HG02840 (cell line): ENCODE measurements around the gene LAMA1.

Source experiments
- ATAC-seq: cut with Tn5 transposase; IDR thresholded peaks from one replicate; pipeline ENCODE4 v1.9.1; 2021; ENCODE audit warnings: mild to moderate bottlenecking, moderate library complexity, moderate number of reproducible peaks; ENCODE audit not compliant: unreplicated experiment, low FRiP score

The LAMA1 gene

GRCh38 chr18:7062811-7063210 lies 54.8 kb downstream of the LAMA1 start:
- no peak for ATAC-seq

DNA sequence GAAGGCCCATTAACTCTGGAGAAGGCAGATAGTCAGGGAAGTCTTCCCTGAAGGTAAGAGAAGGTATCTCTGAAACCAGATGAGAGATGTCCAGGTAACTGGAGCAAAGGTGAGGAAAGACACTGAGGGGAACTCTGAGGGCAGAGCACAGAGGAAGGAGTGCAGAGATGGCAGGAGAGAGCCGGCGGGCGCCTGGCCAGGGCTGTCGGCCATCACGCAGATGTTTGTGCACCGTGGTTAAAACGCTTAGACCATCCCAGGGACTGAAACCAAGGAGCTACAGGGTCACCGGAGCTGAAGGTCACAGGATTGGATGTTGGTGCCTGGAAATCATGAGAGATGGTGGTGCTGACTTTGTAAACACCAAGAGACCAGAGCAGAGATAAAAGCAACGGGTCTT lies 55.4 kb downstream of the LAMA1 start:
- no peak for ATAC-seq

GRCh38 chr18:7059276-7059675 lies 58.3 kb downstream of the LAMA1 start:
- no peak for ATAC-seq

DNA sequence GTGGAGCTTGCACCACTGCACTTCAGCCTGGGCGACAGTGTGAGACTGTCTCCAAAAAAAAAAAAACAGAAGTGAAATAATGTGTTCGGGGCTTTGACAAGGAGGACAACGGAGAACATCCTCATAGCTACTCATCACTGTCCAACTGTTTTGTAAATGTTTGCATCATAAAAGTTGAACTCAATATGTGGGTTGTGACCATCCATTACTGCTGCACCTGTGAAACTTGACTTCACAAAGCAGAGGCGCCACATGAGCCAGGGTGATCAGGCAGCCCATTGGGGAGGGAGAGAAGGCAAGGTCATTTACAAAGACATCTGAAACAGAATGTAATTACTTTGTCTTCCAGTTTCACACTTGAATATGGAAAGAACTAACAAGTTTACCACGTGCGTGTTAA lies 61.6 kb downstream of the LAMA1 start:
- no peak for ATAC-seq

- no peak for ATAC-seq
Observed at GRCh38 chr18:7049951-7050350, 67.6 kb downstream of the LAMA1 start.

DNA sequence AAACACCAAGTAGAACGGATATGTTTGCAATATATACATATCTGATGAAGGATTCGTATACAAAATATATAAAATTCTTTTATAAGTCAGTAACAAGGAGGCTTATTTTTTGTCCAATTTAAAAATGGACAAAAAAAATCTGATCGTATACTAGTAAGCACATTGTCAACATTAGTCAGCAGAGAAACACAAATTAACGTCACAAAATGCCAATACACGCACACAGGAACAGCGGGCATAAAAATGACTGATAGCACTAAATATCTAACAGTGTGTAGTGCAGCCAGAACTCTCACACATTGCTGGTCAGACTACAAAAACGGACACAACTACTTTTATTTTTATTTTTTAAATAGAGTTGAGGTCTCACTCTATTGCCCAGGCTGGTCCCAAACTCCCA lies 69.5 kb downstream of the LAMA1 start:
- ATAC-seq: no peak

- no peak for ATAC-seq
Observed at GRCh38 chr18:7047336-7047735, 70.3 kb downstream of the LAMA1 start.

DNA sequence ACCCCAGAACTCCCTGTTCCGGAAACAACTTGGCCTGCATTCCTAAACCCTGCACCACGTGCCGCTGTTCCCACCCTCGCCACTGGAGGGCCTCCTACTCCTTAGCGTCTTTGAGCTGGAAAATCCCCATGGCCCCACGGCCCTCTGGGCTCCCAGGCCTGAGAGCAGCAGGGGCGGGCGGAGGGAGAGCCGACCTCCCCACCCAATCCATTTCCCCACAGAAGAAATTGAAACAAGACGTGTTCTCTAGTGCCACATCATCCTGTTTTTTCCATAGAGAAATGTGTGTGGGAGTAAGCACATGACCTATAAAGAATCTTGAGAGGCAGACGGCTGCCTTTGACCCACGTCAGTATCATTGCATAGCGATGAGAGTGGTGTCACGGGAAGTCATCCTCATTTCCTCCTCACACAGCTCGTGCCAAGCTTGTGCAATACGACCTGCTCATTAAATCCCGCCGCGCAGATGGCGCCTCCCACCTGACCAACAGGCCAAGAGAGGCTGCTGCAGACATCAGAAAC lies 79.2 kb downstream of the LAMA1 start:
- ATAC-seq: no peak

DNA sequence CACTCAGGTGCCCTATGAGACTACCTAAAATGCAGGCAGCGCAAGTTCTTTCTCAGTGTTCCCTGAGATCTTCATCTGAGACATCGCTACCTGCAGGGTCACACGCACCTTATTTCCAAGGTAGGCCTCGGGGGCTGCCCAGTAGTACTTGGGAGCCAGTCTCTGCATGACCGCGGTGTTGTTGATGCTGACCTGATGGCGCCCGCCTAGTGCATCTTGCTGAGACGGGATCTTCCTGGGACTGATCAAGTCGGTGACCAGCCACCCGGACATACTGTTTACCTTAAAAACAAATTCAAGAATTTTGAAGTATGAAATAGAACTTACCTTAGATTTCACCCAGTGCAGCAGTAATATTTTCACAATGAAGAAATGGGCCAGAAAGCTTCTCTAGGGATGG lies 80.1 kb downstream of the LAMA1 start:
- ATAC-seq: no peak

DNA sequence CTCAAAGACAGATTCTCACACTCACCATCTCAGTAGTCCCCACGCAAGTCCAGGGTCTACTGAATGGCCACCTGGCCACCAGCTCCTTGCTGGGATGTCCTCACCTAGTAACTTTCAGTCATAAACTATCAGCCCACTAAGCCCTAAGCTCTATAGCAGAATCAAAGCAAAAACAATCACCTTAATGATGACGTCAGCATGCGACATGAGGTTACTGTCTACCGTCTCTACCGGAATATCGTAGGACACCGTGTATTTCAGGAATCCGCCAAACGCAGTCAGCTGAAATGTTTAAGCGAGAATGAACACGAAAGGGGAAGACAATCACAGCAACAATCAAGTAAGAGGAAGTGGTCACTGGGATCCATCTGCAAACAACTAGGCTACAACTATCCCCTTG lies 81.8 kb downstream of the LAMA1 start:
- no peak for ATAC-seq

- no peak for ATAC-seq
Observed at GRCh38 chr18:7034924-7035323, 82.7 kb downstream of the LAMA1 start.

GRCh38 chr18:7032537-7032936 lies 85.1 kb downstream of the LAMA1 start:
- no peak for ATAC-seq

GRCh38 chr18:7028625-7029024 lies 89.0 kb downstream of the LAMA1 start:
- no peak for ATAC-seq

DNA sequence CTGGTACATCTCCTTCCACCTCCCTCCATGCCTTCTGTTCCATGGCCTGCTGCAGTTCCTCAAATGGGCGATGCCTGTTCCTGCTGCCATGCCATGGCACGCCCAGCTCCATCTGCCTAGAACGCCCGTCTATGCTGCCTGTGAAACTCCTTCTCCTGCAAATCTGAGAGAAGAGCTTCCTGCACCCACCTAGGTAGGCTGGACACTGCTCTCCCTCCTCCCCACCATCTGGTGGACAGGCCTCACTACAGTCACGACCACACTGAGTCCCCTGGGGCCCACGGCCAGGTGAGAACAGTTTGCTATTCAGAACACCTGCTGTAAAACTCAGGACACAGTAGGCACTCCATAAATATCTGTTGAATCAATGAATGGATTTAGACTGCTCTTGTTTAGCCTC lies 92.4 kb downstream of the LAMA1 start:
- no peak for ATAC-seq

GRCh38 chr18:7023581-7023980 lies 94.0 kb downstream of the LAMA1 start:
- no peak for ATAC-seq

- ATAC-seq: no peak
Observed at GRCh38 chr18:7023063-7023580, 94.5 kb downstream of the LAMA1 start.

- ATAC-seq: no peak
Observed at GRCh38 chr18:7021994-7022840, 95.4 kb downstream of the LAMA1 start.

DNA sequence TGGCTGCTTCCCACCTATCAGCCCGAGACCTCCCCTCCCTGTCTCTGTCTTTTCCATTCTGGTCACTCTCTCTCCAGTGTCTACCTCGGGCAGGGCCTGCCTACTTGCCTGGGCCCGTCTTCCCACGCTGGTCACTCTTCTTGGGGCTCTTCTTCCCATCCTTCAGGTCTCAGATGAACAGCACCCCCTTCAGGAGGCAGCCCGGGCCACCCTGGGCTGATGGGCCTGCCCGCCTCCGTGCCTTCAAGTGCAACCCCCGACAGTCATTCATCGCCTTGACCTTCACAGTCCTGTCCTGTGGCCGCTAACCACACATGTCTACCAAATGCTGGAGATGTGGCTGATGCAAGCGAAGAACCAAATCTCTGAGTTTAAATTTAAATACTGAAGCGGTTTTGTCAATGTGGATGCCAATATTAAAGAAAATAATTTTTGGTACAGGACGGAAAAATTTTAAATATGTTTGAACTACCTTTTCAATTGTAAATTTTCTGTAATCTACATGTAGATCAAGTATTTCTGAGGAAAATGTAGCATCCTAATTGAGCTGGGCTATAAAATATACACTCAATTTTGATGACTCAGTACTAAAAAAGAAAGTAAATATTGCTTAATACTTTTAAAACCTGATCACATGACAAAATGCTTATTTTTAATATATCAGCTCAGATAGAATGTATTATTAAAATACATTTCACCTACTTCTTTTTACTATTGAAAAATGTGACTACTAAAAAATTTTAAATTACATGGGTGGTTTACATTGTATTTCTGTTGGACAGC lies 96.4 kb downstream of the LAMA1 start:
- no peak for ATAC-seq

DNA sequence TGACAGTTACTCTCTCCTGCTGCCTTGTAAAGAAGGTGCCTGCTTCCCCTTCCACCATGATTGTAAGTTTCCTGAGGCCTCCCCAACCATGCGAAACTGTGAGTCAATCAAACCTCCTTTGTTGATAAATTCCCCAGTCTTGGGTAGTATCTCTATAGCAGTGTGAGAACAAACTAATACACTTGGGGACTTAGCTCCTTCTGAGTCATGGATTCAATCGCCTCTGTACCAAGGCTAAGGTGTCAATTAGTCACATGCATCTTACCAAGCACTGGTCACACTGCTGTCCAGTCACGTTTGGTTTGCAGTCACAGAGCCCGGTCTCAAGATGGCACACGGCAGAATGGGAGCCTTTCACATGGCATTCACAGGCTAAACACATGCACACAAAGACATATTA lies 100.6 kb downstream of the LAMA1 start:
- no peak for ATAC-seq

GRCh38 chr18:7011142-7011541 lies 106.5 kb downstream of the LAMA1 start:
- no peak for ATAC-seq

DNA sequence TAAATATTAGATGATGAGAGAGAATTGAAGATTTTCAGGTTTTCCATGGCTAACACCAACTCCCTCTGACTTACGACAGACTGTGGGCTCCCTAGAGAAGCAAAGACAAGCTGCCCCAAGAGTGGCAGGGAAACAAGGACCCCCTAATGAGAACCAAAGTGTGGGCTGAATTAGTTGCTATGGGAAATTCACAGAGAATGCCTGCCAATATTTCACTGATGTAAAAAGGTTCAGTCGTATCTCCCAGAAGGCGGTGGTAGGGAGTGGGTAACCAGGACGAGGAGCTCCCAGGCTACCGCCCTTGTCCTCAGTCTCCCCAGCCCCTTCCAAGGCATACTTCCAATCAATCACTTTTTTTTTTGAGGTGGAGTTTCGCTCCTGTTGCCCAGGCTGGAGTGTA lies 113.6 kb downstream of the LAMA1 start:
- ATAC-seq: no peak
